K562 (cell line): ENCODE results near the gene KLHDC10. TPM values are rescaled to one million over a fixed set of nuclear protein-coding genes. Genes with fewer than 3 reads are reported as not detected.
A peak's percentile ranks its signal among the peaks of the same experiment; 100 is the strongest.

Experiments used
- E2F3 ChIP-seq: fragments of 250-450 bp; sonication (Bioruptor Pico); IDR thresholded peaks from 2 replicates; pipeline ENCODE4 v1.4.0; 2020; ENCODE audit warnings: mild to moderate bottlenecking
- ETS2 ChIP-seq: IDR thresholded peaks from 2 replicates; pipeline ENCODE4 v1.6.1; 2016; ENCODE audit warnings: borderline replicate concordance, missing genetic modification characterization, mild to moderate bottlenecking, moderate library complexity, missing compliant biosample characterization; ENCODE audit not compliant: poor library complexity, severe bottlenecking
- FIP1L1 ChIP-seq: fragments of 200-400 bp; formaldehyde crosslinking; IDR thresholded peaks from 2 replicates; pipeline ENCODE4 v1.6.1; 2018; ENCODE audit warnings: mild to moderate bottlenecking, low read depth, low read length; ENCODE audit not compliant: poor library complexity, severe bottlenecking
- KLF1 ChIP-seq: fragments of 450-650 bp; IDR thresholded peaks from 2 replicates; pipeline ENCODE4 v1.6.1; 2016; ENCODE audit warnings: missing genetic modification characterization, missing compliant biosample characterization
- LCOR ChIP-seq: sonication (generic); formaldehyde crosslinking; IDR thresholded peaks from 2 replicates; pipeline ENCODE4 v1.8.0; 2022; ENCODE audit warnings: mild to moderate bottlenecking, missing genetic modification reagents
- LEF1 ChIP-seq: fragments of 450-650 bp; IDR thresholded peaks from 2 replicates; pipeline ENCODE4 v1.6.1; 2016; ENCODE audit warnings: mild to moderate bottlenecking
- PTBP1 ChIP-seq: fragments of 200-400 bp; formaldehyde crosslinking; IDR thresholded peaks from 2 replicates; pipeline ENCODE4 v1.6.1; 2017; ENCODE audit warnings: low read depth, low read length
- RAD21 ChIP-seq, 2 experiments: fragments of 250-450 bp in 1 of 2; fragments of 450-650 bp in 1 of 2; sonication (Bioruptor Pico) in 1 of 2; formaldehyde crosslinking in 1 of 2; IDR thresholded peaks in 1 of 2; conservative IDR thresholded peaks in 1 of 2; 2 replicates each; pipeline versions ENCODE4 v1.4.0 to v1.8.0; 2020 to 2022; ENCODE audit warnings: mild to moderate bottlenecking in 2 of 2, moderate library complexity in 1 of 2
- ZNF184 ChIP-seq: sonication (generic); formaldehyde crosslinking; IDR thresholded peaks from 2 replicates; pipeline ENCODE4 v1.5.0; 2020; ENCODE audit warnings: missing genetic modification reagents
- ZNF354B ChIP-seq: fragments of 250-450 bp; sonication (Bioruptor Pico); IDR thresholded peaks from 2 replicates; pipeline ENCODE4 v1.4.0; 2020
- ZNF408 ChIP-seq: fragments of 250-450 bp; sonication (Bioruptor Pico); IDR thresholded peaks from 2 replicates; pipeline ENCODE4 v1.4.0; 2020; ENCODE audit warnings: low read depth, mild to moderate bottlenecking, moderate library complexity
- ZNF444 ChIP-seq: fragments of 250-450 bp; sonication (Bioruptor Pico); IDR thresholded peaks from 2 replicates; pipeline ENCODE4 v1.4.0; 2020; ENCODE audit warnings: mild to moderate bottlenecking, moderate library complexity
- ZNF75A ChIP-seq: fragments of 450-650 bp; formaldehyde crosslinking; IDR thresholded peaks from 2 replicates; pipeline ENCODE4 v1.4.0; 2020; ENCODE audit warnings: mild to moderate bottlenecking
- polyA plus RNA-seq, 8 experiments: library from polyadenylated mRNA; depleted of rRNA in 4 of 8; stranded (reverse) in 5 of 8; unstranded in 3 of 8; fragments of >200 nt; fragmentation: Nextera tagmentation in 2 of 8; fragmentation: Illumina TruSeq in 1 of 8; extraction: Ambion mirVana in 2 of 8; extraction: Trizol in 1 of 8; gene quantifications; 2 replicates each; pipeline versions ENCODE4 v1.2.1 to v1.2.3, GENCODE V29; 2011 to 2014; ENCODE audit warnings: inconsistent platforms in 1 of 8, missing spikeins in 1 of 8
- total RNA-seq, 7 experiments: library from RNA; depleted of rRNA in 6 of 7; stranded (reverse); fragments of >200 nt in 6 of 7; fragmentation: Illumina TruSeq in 2 of 7; extraction: Trizol in 2 of 7; gene quantifications; 2 replicates each; pipeline versions ENCODE4 v1.2.1 to v1.2.3, GENCODE V29; 2011 to 2021; ENCODE audit warnings: low replicate concordance in 1 of 7
- TF ChIP-seq, protein P1 (sequence below): sonication (generic); formaldehyde crosslinking; IDR thresholded peaks from 2 replicates; pipeline ENCODE4 v1.8.0; 2023; ENCODE audit warnings: mild to moderate bottlenecking, missing genetic modification reagents
- TF ChIP-seq, protein P2 (sequence below): sonication (generic); formaldehyde crosslinking; IDR thresholded peaks from 2 replicates; pipeline ENCODE4 v1.8.0; 2022; ENCODE audit warnings: mild to moderate bottlenecking, missing genetic modification reagents, borderline replicate concordance
- TF ChIP-seq, protein P3 (sequence below): fragments of 250-450 bp; sonication (Bioruptor Pico); IDR thresholded peaks from 2 replicates; pipeline ENCODE4 v1.9.0; 2021; ENCODE audit warnings: mild to moderate bottlenecking
- TF ChIP-seq, protein P4 (sequence below): sonication (generic); formaldehyde crosslinking; IDR thresholded peaks from 2 replicates; pipeline ENCODE4 v1.8.0; 2022; ENCODE audit warnings: mild to moderate bottlenecking, low read depth, missing genetic modification reagents
- TF ChIP-seq, protein P5 (sequence below): sonication (generic); formaldehyde crosslinking; IDR thresholded peaks from 2 replicates; pipeline ENCODE4 v1.8.1; 2023; ENCODE audit warnings: mild to moderate bottlenecking, missing genetic modification reagents

KLHDC10 gene
- total and polyA plus RNA-seq, 9 of the 15 experiments (the other 6 are each of a cell fraction or from before 2014, with no cell fraction given), result 9.8 to 80.5 (median 31.4) TPM

DNA sequence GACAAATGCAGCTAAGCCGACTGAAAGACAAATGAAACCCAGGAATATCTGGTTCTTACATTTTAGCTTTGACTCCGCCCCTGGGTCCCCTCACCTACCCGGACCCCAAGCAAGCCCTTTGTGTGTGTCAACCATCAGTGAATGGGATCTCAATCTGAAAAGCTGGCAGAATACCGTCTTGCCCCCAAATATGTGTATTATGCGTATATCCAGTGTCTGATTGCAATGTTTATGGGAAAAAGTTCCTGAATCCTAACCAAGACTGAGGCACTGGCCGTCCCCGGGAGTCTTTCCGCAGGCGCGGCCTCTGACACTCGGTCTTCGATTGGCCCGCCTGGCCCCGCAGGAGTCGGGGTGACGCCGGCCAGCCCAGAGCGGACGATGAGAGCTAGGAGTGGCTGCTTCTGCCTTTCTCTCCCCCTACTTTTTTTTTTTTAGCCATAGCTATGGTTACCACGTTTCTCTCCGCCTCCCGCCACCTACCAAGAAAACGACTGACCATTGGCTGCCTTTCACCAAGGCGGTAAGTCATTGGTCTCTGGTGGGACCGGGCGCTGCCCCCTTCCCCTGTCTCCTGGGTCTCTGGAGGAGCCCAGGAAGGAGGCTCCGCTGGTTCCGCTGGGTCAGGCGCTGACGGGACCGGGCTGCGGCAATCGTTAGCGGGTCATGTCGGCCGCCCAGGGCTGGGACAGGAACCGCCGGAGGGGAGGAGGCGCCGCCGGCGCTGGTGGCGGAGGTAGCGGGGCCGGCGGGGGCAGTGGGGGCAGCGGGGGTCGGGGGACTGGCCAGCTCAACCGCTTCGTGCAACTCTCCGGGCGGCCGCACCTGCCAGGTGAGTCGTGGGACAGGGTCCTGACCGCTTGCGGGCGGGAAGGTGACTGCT is at the start of gene KLHDC10 (continued):
- TF ChIP-seq, protein P1, sequence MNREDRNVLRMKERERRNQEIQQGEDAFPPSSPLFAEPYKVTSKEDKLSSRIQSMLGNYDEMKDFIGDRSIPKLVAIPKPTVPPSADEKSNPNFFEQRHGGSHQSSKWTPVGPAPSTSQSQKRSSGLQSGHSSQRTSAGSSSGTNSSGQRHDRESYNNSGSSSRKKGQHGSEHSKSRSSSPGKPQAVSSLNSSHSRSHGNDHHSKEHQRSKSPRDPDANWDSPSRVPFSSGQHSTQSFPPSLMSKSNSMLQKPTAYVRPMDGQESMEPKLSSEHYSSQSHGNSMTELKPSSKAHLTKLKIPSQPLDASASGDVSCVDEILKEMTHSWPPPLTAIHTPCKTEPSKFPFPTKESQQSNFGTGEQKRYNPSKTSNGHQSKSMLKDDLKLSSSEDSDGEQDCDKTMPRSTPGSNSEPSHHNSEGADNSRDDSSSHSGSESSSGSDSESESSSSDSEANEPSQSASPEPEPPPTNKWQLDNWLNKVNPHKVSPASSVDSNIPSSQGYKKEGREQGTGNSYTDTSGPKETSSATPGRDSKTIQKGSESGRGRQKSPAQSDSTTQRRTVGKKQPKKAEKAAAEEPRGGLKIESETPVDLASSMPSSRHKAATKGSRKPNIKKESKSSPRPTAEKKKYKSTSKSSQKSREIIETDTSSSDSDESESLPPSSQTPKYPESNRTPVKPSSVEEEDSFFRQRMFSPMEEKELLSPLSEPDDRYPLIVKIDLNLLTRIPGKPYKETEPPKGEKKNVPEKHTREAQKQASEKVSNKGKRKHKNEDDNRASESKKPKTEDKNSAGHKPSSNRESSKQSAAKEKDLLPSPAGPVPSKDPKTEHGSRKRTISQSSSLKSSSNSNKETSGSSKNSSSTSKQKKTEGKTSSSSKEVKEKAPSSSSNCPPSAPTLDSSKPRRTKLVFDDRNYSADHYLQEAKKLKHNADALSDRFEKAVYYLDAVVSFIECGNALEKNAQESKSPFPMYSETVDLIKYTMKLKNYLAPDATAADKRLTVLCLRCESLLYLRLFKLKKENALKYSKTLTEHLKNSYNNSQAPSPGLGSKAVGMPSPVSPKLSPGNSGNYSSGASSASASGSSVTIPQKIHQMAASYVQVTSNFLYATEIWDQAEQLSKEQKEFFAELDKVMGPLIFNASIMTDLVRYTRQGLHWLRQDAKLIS, result peak; percentile 35; the same call in 1 of the 2 replicates
- TF ChIP-seq ZNF184 (CRISPR knock-in tag), result no peak
- TF ChIP-seq ZNF354B, result no peak
- TF ChIP-seq RAD21 (CRISPR knock-in tag; conservative IDR thresholded peaks at IDR 0.05 in 1 of 2, IDR thresholded peaks at IDR 0.05 in 1 of 2), result 0 out of 4 replicates have a peak, but pooled peaks of 1 of the 2 experiments have one; percentile 17
- peak; percentile 58 for TF ChIP-seq FIP1L1
- TF ChIP-seq ZNF408 (CRISPR knock-in tag), result no peak
- no peak; the same call in 1 of the 2 replicates for TF ChIP-seq LEF1
- no peak for TF ChIP-seq E2F3
- TF ChIP-seq ZNF75A (CRISPR knock-in tag), result no peak
- TF ChIP-seq ETS2 (tag), result no peak
- TF ChIP-seq KLF1 (tag), result no peak
- TF ChIP-seq, protein P2, sequence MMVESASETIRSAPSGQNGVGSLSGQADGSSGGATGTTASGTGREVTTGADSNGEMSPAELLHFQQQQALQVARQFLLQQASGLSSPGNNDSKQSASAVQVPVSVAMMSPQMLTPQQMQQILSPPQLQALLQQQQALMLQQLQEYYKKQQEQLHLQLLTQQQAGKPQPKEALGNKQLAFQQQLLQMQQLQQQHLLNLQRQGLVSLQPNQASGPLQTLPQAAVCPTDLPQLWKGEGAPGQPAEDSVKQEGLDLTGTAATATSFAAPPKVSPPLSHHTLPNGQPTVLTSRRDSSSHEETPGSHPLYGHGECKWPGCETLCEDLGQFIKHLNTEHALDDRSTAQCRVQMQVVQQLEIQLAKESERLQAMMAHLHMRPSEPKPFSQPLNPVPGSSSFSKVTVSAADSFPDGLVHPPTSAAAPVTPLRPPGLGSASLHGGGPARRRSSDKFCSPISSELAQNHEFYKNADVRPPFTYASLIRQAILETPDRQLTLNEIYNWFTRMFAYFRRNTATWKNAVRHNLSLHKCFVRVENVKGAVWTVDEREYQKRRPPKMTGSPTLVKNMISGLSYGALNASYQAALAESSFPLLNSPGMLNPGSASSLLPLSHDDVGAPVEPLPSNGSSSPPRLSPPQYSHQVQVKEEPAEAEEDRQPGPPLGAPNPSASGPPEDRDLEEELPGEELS (CRISPR knock-in tag), result no peak
- TF ChIP-seq ZNF444 (CRISPR knock-in tag), result no peak
- TF ChIP-seq, protein P3, sequence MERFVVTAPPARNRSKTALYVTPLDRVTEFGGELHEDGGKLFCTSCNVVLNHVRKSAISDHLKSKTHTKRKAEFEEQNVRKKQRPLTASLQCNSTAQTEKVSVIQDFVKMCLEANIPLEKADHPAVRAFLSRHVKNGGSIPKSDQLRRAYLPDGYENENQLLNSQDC (CRISPR knock-in tag), result no peak; the same call in 1 of the 2 replicates
- no peak for TF ChIP-seq PTBP1
- TF ChIP-seq LCOR, result peak; percentile 77
- TF ChIP-seq, protein P4, sequence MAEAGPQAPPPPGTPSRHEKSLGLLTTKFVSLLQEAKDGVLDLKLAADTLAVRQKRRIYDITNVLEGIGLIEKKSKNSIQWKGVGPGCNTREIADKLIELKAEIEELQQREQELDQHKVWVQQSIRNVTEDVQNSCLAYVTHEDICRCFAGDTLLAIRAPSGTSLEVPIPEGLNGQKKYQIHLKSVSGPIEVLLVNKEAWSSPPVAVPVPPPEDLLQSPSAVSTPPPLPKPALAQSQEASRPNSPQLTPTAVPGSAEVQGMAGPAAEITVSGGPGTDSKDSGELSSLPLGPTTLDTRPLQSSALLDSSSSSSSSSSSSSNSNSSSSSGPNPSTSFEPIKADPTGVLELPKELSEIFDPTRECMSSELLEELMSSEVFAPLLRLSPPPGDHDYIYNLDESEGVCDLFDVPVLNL (CRISPR knock-in tag), result no peak
- TF ChIP-seq, protein P5, sequence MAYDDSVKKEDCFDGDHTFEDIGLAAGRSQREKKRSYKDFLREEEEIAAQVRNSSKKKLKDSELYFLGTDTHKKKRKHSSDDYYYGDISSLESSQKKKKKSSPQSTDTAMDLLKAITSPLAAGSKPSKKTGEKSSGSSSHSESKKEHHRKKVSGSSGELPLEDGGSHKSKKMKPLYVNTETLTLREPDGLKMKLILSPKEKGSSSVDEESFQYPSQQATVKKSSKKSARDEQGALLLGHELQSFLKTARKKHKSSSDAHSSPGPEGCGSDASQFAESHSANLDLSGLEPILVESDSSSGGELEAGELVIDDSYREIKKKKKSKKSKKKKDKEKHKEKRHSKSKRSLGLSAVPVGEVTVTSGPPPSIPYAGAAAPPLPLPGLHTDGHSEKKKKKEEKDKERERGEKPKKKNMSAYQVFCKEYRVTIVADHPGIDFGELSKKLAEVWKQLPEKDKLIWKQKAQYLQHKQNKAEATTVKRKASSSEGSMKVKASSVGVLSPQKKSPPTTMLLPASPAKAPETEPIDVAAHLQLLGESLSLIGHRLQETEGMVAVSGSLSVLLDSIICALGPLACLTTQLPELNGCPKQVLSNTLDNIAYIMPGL (CRISPR knock-in tag), result no peak; the same call in 1 of the 2 replicates
